Activated CD8-positive, alpha-beta memory T cell treated with anti-CD3 and anti-CD28 coated beads for 4 hours (primary cell): ENCODE results near the gene ZNF552.
A peak's percentile ranks its signal among the peaks of the same experiment; 100 is the strongest.

Experiments
- DNase-seq, 2 donors: peaks; one replicate each; pipeline ENCODE4 v3.0.0-alpha.2; 2020; ENCODE audit warnings: low read depth in 2 of 2

Gene ZNF552

DNA sequence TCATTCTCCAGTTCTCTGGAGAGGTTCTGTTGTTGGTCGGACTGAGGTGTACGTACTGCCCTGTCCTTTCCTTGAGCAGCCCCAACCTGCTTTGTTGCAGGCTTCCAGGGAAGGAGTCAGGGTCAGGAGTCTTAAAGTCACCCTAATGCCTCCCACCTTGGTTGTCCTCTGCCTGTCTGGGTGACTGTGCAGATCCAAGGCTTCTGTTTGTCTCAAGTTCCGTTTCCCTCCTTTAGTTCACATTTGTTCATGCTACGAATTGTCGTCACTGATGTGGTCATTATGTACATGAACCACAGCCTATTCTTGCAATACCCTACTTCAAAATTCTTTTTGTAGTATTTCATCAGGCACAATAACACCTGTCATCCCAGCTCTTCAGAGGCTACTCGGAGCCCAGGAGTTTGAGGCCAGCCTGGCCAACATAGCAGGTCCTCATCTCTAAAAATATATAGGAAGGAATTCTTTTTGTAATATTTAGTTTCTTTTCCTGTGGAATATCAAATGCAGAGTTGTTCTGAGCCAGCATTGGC is 37.9 kb downstream of the ZNF552 start:
- no peak for DNase-seq

DNA sequence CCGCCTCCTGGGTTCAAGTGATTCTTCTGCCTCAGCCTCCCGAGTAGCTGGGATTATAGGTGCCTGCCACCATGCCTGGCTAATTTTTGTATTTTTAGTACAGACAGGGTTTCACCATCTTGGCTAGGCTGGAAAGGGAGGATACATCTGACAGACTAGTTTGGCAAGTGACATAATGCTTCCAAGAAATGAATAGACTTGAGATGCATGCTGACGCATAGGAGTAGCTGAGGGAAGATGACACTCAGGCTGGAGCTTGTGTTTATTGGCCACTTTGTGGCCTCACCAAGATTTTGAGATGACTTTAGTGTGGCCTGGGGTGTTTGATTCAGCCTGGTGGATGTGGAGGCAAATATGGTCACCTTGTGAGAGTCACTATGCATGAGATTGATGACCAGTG is 41.2 kb downstream of the ZNF552 start:
- DNase-seq = no peak

DNA sequence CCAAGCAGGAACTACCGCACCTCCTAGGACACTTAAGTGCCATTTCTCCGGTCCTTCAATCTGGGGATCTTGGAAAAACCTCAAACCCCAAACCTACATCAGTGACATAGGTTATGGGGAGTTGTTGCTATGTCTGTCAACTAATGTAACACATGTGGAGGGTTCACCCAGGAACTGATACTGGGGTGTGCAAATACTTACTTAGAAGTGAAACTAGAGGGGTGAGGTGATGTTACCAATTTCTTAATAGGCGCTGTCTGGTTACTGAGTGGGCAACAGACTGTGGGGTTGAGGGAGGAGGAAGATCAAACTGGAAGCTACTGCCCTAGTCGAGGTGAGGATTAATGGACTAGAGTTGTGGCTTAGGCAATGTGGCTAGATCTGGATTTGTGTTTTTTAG is 43.3 kb downstream of the ZNF552 start:
- DNase-seq = no peak

DNA sequence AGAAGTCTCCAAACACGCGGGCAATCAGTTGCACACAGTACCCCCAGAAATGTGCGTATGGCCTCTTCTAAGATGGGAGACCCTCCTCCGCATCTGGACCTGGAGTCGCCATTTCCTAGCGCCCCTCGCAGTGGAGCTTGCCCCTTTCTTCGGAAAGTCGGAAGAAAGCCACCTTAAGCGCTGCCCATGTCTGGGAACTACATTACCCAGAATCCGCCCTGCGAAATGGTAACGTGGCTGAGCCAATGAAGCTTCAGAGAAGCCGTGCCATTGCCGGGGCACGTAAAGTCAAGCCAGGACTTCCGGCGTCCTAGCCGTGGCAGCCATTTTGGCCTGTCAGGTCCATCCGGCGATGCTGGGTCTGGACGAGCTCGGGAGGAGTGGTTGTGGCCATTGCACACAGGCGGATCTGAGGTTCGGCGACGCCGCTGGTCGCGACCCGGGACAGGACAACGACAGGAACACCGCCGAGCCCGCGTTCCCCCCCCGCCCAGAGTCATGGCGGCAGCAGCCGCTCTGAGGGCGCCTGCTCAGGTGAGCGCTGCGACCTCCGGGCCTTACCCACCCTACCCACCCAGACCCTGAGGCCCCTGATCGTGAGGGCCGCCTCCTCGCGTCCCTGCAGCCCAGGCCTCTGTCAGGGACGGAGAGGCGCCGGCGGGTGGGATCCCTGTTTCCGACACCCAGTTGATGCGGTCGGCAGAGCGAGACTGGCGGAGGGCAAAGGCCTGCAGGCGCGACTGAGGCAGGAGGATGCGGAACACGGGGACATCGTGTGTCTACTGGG is 45.2 kb downstream of the ZNF552 start, which contains the start of gene ZNF586:
Gene ZNF586 (plus strand): TSS at position 332 of the 787 bp plus-strand sequence. CDS start 167 bp downstream, at position 499.
- peak; percentile 69 to 78 for DNase-seq

DNA sequence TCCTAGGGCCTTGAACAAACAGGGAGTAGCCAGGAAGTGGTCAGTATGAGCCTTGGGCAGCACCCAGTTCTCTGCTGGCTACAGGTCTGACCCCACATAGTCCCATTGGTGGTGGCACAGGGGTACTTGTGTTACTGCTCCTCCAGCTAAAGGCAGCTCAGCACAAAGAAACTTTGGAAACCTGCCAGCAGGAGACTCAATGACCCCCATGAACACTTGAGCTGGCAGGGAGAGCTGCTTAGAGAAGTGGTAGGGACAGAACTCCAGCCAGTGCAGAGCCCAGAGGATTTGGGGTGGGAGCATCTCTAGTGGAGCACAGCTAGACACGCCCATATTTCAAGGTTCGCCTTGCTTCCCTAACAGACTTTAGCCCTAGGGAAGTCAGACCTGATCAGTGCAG is 55.6 kb downstream of the ZNF552 start:
- no peak for DNase-seq

DNA sequence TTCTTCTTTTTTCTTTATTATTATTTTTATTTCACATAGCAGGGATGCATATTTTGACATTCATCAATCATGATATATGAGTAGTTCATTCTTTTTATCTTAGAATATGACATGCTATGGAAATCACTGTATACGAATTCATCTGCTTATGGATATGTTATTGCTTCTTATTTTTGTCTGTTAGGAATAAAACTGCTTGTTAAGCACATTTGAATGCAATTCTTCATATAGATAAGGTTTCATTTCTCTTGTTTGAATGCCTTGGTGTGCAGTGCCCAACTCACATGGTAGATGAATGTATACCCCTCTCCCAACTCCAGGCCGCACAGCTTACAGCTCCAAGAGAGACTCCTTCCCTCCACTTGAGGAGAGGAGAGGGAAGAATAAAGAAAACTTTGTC is 56.8 kb downstream of the ZNF552 start:
- no peak for DNase-seq
